ENCODE data around the gene SEMA3F.

Gene SEMA3F

GRCh38 chr3:50156549-50157493 lies 1.7 kb downstream of the SEMA3F start:
- DNase-seq (ENCODE audit: low read depth) = no peak

DNA sequence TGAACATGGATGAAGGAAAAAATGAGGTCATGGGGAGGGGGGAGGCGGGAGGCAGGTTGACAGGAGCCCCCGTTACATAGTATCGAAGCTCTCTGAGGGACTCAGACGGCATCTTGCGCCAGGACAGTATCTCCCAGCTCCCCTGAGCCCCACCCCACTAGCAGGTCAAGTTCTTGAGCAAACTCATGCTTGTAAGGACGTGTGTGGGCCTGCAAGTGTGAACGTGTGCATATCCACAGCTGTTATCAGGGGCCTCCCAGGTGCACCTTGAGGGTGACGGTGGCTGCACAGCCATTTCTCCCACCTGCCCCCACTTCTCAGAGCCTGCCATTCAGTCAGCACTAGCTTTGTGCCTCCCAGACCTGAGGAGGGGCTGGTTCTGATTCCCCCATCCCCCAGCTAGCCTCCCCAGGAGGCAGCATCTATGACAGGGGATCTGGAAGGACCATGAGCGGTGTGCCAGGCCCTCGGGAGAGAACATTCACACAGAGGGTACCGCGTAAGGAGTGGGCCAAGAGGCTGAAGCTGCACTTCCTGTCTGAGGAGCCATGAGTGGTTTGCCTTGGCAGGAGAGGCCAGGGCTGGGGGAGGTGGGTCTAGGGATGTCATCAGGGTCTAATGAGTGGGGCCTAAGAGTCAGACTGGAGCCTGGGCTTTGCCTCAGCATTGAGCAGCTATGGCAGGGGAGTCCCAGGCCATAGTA lies 2.9 kb downstream of the SEMA3F start:
- no peak for DNase-seq (ENCODE audit: low read depth)

DNA sequence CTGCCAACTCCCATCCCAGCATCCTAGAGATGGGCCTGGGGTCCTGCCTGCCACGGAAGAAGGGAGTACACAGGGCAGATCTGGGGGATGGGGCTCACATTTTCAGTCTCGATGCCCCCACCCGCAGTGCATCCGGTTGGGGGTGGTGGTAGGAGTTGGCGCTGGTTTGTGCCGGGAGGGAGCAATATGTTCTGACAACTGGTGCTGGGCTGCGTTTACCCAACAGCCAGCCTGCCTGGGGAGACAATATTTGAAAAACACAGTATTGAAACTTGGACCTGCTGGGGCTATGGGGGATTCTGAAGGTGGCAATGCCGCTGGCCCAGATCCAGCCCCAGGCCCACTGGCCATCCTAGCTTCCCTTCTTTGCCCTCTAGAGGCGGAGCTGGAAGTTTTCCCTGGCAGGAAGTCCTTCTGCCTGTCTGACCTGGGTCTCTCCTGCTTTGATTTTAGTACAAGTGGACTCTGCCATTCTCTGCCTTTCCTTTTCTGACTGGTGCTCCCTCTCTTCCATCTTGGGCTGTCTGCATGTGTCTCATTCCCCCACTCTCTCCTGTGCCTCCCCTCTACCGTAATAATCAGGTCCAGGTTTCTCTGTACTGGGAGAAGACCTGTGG lies 3.5 kb downstream of the SEMA3F start:
- DNase-seq (ENCODE audit: low read depth) = no peak

GRCh38 chr3:50160561-50160983 lies 5.4 kb downstream of the SEMA3F start:
- DNase-seq (ENCODE audit: low read depth) = no peak

DNA sequence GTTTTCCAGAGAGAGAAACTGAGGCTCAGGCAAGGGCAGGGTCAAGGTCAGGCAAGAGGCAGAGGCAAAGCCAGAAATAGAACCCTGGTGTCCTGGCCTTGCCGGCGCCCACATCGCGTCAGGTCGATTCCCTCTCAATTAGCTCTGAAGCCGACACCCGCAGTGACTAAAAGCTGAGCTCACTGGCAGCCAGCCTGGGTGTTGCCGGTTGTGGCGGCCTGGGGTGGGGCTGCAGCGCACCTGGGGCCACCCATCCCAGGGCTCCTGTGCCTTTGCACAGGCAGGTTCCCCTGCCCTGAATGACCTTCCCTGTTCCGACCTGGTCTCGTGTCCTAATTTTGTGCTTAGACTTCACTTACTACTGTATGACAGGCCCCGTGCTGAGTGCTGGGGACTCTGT lies 6.2 kb downstream of the SEMA3F start:
- no peak for DNase-seq (ENCODE audit: low read depth)

- DNase-seq (ENCODE audit: low read depth) = no peak
These were observed 7.1 kb downstream of the SEMA3F start for GRCh38 chr3:50162034-50162883.

GRCh38 chr3:50163572-50164455 lies 8.7 kb downstream of the SEMA3F start:
- DNase-seq (ENCODE audit: low read depth) = no peak

GRCh38 chr3:50164481-50164880 lies 9.4 kb downstream of the SEMA3F start:
- DNase-seq (ENCODE audit: low read depth) = no peak

GRCh38 chr3:50164984-50165909 lies 10.1 kb downstream of the SEMA3F start:
- no peak for DNase-seq (ENCODE audit: low read depth)

DNA sequence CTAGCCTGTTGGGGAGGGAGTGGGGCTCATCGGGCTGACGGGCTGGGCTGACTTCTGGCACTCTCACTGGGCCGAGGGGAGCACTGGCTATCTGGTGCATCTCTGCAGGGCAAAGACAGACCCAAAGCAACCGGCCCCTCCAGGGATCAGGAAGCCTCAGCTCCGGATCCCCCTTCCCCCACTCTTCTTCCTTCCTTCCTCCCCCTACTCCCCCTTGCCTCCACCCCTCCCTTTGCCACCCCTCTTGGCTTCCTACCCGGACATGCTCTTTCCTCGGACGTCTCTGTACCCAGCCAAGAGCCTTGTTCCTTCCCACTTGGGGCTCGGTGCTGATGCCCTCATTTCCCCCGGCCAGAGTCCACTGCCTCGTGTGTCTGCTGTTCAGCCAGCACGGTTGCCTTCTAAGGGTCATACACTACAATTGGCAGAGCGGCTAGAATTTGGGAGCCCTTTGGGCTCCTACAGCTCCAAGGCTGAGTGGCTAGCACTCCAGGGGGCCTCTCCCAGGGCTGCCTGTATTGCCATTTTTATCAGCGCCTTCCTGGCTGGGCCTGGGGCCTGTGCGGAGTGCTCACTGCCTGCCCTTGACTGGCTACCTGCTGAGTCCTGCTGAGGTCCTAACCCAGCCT lies 10.9 kb downstream of the SEMA3F start:
- DNase-seq (ENCODE audit: low read depth) = no peak

DNA sequence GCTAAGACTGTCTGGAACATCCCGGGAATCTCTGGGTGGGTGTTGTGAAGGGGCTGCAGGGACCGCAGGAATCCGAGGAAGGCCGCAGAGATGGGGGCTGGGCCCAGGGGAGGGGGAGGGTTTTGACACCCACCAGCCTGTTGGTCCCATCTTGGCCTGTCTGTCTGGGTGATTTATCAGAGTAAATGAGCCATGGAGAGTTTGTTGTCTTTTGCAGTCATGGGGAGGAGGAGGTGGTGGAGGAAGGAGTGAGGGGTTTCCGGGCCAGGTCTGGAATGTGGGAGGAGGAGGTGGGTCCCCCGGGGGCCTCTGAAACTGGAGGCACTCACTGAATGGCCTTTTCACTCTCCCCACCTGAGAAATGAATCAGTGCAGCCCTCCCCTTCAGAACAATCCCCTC lies 11.5 kb downstream of the SEMA3F start:
- DNase-seq (ENCODE audit: low read depth) = no peak

GRCh38 chr3:50167069-50167840 lies 12.1 kb downstream of the SEMA3F start:
- no peak for DNase-seq (ENCODE audit: low read depth)

DNA sequence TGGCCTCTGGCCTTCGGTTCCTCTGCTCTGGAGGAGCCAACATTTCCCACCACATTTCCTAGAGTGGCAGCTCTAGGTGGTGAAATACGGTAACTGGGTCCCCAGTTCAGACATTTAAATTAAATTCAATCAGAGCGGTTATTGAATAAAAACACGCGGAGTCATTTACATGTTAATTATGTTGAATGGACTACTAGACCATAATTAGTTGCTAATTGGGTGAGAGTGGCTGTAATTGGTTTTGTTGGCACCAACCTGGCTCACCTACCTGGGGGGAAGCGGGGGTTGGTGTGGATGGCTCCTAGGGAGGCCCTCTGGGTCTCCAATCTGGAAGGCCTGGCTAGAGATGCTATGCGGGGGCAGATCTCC lies 12.7 kb downstream of the SEMA3F start:
- no peak for DNase-seq (ENCODE audit: low read depth)

DNA sequence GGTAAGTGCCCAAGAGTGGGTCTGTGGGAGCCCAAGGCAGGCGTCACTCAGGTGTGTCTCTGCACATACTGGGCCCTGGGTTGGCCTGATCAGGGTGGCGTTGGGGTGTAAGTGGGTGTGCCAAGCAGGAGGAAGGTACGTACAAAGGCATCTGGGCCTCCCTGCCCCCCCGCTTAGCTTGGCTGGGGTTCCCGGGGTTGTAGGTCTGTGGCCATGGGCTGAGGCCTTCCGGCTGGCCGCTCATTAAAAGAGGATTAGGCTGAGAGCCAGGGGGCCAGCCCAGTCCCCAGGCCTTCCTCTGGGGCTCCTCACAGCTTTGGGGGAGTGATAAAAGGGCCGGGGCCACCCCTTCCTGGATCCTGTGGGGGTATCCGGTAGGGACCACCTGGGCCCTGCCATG lies 13.3 kb downstream of the SEMA3F start:
- DNase-seq (ENCODE audit: low read depth) = no peak

DNA sequence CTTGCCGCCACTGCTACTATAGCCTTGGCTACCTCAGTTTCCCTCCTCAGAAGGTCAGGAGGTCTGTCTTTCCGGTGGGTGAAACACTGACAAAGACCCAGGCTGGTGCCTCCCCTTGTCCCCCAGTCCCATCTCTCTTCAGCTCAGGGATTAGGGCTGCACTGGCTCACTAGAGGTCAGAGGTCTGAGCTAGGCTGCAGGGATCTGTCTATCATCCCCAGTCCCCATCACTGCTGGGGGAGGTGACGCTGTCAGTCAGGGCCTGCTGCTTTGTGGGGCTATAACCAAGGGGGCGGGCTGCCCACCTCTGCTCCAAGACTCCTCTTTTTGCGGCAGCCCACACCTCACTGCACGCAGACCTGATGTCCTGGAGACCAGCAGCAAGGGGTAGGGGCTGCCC lies 13.7 kb downstream of the SEMA3F start:
- DNase-seq (ENCODE audit: low read depth) = no peak

DNA sequence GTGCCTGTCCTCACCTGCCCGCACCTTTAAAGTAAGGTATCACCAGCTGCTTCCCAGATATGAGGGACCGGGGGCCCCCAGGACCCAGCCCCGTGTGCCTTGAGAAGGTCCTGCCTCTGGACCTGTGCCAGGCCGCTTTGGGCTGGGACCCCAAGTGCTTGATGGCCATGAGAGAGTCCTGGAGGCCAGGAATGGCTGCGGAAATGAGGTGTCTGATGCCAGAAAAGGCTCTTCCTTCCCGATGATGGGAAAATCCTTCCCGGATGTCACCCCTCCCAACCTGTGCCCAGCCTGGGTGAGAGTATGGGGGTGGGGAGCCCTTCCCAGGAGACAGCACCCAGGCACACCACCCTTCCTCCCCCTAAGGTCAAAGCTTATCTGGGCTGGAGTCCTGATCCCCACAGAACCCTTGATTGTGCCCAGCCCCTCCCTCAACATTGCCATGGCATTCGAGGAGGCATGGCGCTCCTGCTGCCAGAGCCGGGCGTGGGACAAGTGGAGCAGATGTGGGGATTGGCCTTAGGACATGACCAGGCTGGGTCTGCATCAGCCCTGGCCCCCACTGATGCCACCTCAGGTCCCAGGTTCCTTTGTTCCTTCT lies 14.2 kb downstream of the SEMA3F start:
- DNase-seq (ENCODE audit: low read depth) = no peak

DNA sequence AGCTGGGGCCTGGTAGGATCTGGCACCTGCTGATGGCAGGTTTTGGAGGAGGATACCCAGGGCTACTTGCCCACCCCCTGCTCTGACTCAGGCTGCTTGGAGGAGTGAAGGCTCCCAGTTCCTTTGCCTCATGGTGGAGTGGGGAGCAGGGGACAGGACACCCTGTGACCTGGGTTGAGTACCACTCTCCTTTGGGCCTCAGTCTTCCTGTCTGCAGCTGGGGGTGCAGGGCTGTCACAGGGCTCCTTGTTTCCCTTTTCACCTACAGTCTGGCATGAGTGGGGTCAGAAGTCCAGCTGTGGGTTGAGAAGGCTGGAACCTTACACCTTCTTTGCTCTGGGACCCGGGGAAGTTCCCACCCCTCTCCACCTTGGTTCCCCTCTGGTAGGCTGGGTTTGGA lies 14.7 kb downstream of the SEMA3F start:
- DNase-seq (ENCODE audit: low read depth) = no peak

GRCh38 chr3:50170689-50171088 lies 15.6 kb downstream of the SEMA3F start:
- DNase-seq (ENCODE audit: low read depth) = no peak
